DOHH2 (cell line): ENCODE data around the gene POFUT2.

ENCODE experiments used
- H3F3A ChIP-seq: fragments of 200-600 bp; sonication (generic), shearing (Covaris generic); 2 replicates; pipeline ENCODE4 v1.6.0; 2016; ENCODE audit warnings: antibody characterized with exemption, mild to moderate bottlenecking; ENCODE audit not compliant: control insufficient read depth, insufficient read depth
- H3K27ac ChIP-seq: fragments of 200-600 bp; sonication (generic); 2 replicates; pipeline ENCODE4 v1.5.1; 2014; ENCODE audit warnings: low read depth, mild to moderate bottlenecking, low read length, moderate library complexity
- H3K27me3 ChIP-seq: fragments of 200-600 bp; sonication (generic); 2 replicates; pipeline ENCODE4 v1.6.1; 2014; ENCODE audit warnings: mild to moderate bottlenecking, low read length, mixed read lengths; ENCODE audit not compliant: control insufficient read depth
- H3K36me3 ChIP-seq: fragments of 200-600 bp; sonication (generic); 2 replicates; pipeline ENCODE4 v1.6.1; 2014; ENCODE audit warnings: mild to moderate bottlenecking, low read length, moderate library complexity, mixed read lengths; ENCODE audit not compliant: control insufficient read depth
- H3K4me1 ChIP-seq: fragments of 200-600 bp; sonication (generic); 2 replicates; pipeline ENCODE4 v1.6.1; 2014; ENCODE audit warnings: mild to moderate bottlenecking, low read length, mixed read lengths; ENCODE audit not compliant: control insufficient read depth
- H3K4me2 ChIP-seq: fragments of 200-600 bp; sonication (generic); 2 replicates; pipeline ENCODE4 v1.6.0; 2014; ENCODE audit warnings: mild to moderate bottlenecking, low read length, moderate library complexity
- H3K4me3 ChIP-seq: fragments of 200-600 bp; sonication (generic); 2 replicates; pipeline ENCODE4 v1.5.1; 2014; ENCODE audit warnings: mild to moderate bottlenecking, low read length, mixed read lengths
- H3K79me2 ChIP-seq: fragments of 200-600 bp; sonication (generic); 2 replicates; pipeline ENCODE4 v1.6.1; 2014; ENCODE audit warnings: mild to moderate bottlenecking, low read length, mixed read lengths; ENCODE audit not compliant: control insufficient read depth
- H3K9me2 ChIP-seq: fragments of 200-600 bp; sonication (generic); replicated peaks from 2 replicates; pipeline ENCODE4 v1.6.1; 2014; ENCODE audit warnings: mild to moderate bottlenecking, low read length, mixed read lengths; ENCODE audit not compliant: control insufficient read depth
- H3K9me3 ChIP-seq: fragments of 200-600 bp; sonication (generic); 2 replicates; pipeline ENCODE4 v1.6.1; 2014; ENCODE audit warnings: antibody characterized with exemption, low read length, mixed read lengths; ENCODE audit not compliant: control insufficient read depth, insufficient read depth
- H4K20me1 ChIP-seq: fragments of 200-600 bp; sonication (generic); 2 replicates; pipeline ENCODE4 v1.6.0; 2014; ENCODE audit warnings: low read depth, mild to moderate bottlenecking, antibody characterized with exemption, low read length, moderate library complexity; ENCODE audit not compliant: control insufficient read depth, insufficient read depth
- CTCF ChIP-seq: fragments of 200-600 bp; sonication (generic); IDR thresholded peaks from one replicate; pipeline ENCODE4 v1.5.1; 2014; ENCODE audit warnings: antibody characterized with exemption, mild to moderate bottlenecking, low read depth, low read length; ENCODE audit not compliant: poor library complexity, severe bottlenecking
- EZH2phosphoT487 ChIP-seq: fragments of 200-600 bp; sonication (generic); IDR thresholded peaks from 2 replicates; pipeline ENCODE4 v1.6.1; 2017; ENCODE audit warnings: borderline replicate concordance, mild to moderate bottlenecking, antibody characterized with exemption, low read length, moderate library complexity, mixed read lengths

Gene POFUT2

GRCh38 chr21:45313015-45313414 is 25.3 kb upstream of the POFUT2 start:
- no peaks in the 10 kb centered on the region for H4K20me1 ChIP-seq
- H3K27me3 ChIP-seq, result no peaks in the 10 kb centered on the region
- H3K9me3 ChIP-seq, result no peaks in the 10 kb centered on the region
- no peak overlapping the region for H3K27ac ChIP-seq
- H3K79me2 ChIP-seq, result no peaks in the 10 kb centered on the region
- no peak for TF ChIP-seq EZH2phosphoT487
- no peak for TF ChIP-seq CTCF
- no peak overlapping the region for H3K4me2 ChIP-seq
- no peaks in the 10 kb centered on the region for H3F3A ChIP-seq
- H3K4me3 ChIP-seq, result no peak overlapping the region
- no peaks in the 10 kb centered on the region for H3K9me2 ChIP-seq
- no peaks in the 10 kb centered on the region for H3K36me3 ChIP-seq
- no peaks in the 10 kb centered on the region for H3K4me1 ChIP-seq

- Histone ChIP-seq H3K27ac (no peak overlapping the region), H3K9me3 (no peaks in the 10 kb centered on the region), H3K4me3 (no peak overlapping the region), H3K9me2 (no peaks in the 10 kb centered on the region), H3K79me2 (no peaks in the 10 kb centered on the region), H3K4me2 (no peak overlapping the region), H3F3A (no peaks in the 10 kb centered on the region), H3K4me1 (no peaks in the 10 kb centered on the region), H4K20me1 (no peaks in the 10 kb centered on the region), H3K27me3 (no peaks in the 10 kb centered on the region), H3K36me3 (no peaks in the 10 kb centered on the region)
- TF ChIP-seq CTCF, result no peak
Measured at GRCh38 chr21:45312296-45312695, 24.6 kb upstream of the POFUT2 start.

- no peaks in the 10 kb centered on the region for H3K36me3 ChIP-seq
- no peaks in the 10 kb centered on the region for H3F3A ChIP-seq
- H3K9me3 ChIP-seq, result no peaks in the 10 kb centered on the region
- H4K20me1 ChIP-seq, result no peaks in the 10 kb centered on the region
- H3K79me2 ChIP-seq, result no peaks in the 10 kb centered on the region
- no peak overlapping the region for H3K27ac ChIP-seq
- no peak overlapping the region for H3K4me2 ChIP-seq
- H3K4me3 ChIP-seq, result no peak overlapping the region
- TF ChIP-seq CTCF (no peak), EZH2phosphoT487 (no peak)
- H3K9me2 ChIP-seq, result no peaks in the 10 kb centered on the region
- no peaks in the 10 kb centered on the region for H3K4me1 ChIP-seq
- no peaks in the 10 kb centered on the region for H3K27me3 ChIP-seq
Measured at GRCh38 chr21:45310459-45310858, 22.8 kb upstream of the POFUT2 start.

GRCh38 chr21:45309987-45310381 is 22.3 kb upstream of the POFUT2 start:
- Histone ChIP-seq H4K20me1 (no peaks in the 10 kb centered on the region), H3K4me3 (no peak overlapping the region), H3K27me3 (no peaks in the 10 kb centered on the region), H3K36me3 (no peaks in the 10 kb centered on the region), H3K4me1 (no peaks in the 10 kb centered on the region), H3K4me2 (no peak overlapping the region), H3K27ac (no peak overlapping the region), H3K9me3 (no peaks in the 10 kb centered on the region), H3K79me2 (no peaks in the 10 kb centered on the region), H3F3A (no peaks in the 10 kb centered on the region), H3K9me2 (no peaks in the 10 kb centered on the region)
- TF ChIP-seq EZH2phosphoT487 (no peak), CTCF (no peak)
